Esophagus muscularis mucosa (tissue), 3 donors: ENCODE results near the gene RCBTB1.

ENCODE experiments used
- POLR2A ChIP-seq: fragments of 450-650 bp; IDR thresholded peaks from one replicate; pipeline ENCODE4 v1.6.1; 2017; ENCODE audit warnings: antibody characterized with exemption, moderate library complexity, mild to moderate bottlenecking, low read depth
- TF ChIP-seq, protein P1 (sequence below), 3 experiments: fragments of 200-600 bp in 2 of 3; fragments of 450-650 bp in 1 of 3; sonication (generic) in 2 of 3; IDR thresholded peaks; one replicate each; pipeline ENCODE4 v1.5.1; 2017 to 2019; ENCODE audit warnings: antibody characterized with exemption in 3 of 3, mild to moderate bottlenecking in 2 of 3, moderate library complexity in 1 of 3

DNA sequence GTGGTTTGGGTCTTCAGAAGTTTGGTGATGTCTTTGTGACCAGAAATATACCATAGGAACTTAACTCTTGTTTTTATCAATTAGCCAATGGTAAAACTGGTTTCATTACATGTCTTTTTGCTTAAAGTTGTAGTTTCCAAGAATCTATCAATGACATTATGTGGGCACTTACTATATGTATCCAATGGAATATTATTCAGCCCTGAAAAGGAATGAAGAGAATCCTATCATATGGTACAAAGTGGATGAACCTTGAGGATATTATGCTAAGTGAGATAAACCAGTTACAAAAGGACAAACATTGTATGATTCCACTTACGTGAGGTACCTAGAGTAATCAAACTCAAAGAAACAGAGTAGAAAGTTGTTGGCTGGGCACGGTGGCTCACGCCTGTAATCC, 26.4 kb downstream of the RCBTB1 start:
- TF ChIP-seq, protein P1, sequence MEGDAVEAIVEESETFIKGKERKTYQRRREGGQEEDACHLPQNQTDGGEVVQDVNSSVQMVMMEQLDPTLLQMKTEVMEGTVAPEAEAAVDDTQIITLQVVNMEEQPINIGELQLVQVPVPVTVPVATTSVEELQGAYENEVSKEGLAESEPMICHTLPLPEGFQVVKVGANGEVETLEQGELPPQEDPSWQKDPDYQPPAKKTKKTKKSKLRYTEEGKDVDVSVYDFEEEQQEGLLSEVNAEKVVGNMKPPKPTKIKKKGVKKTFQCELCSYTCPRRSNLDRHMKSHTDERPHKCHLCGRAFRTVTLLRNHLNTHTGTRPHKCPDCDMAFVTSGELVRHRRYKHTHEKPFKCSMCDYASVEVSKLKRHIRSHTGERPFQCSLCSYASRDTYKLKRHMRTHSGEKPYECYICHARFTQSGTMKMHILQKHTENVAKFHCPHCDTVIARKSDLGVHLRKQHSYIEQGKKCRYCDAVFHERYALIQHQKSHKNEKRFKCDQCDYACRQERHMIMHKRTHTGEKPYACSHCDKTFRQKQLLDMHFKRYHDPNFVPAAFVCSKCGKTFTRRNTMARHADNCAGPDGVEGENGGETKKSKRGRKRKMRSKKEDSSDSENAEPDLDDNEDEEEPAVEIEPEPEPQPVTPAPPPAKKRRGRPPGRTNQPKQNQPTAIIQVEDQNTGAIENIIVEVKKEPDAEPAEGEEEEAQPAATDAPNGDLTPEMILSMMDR (IDR thresholded peaks at IDR 0.05): no peak
- no peak for TF ChIP-seq POLR2A
